ENCODE results near the gene CCDC158.

The CCDC158 gene

GRCh38 chr4:76276813-76277212 is 144.1 kb downstream of the CCDC158 start:
- DNase-seq: no peak

GRCh38 chr4:76275486-76276124 is 145.3 kb downstream of the CCDC158 start:
- no peak for DNase-seq

- DNase-seq: no peak
Measured at GRCh38 chr4:76272999-76273398, 147.9 kb downstream of the CCDC158 start.

GRCh38 chr4:76272582-76272981 is 148.4 kb downstream of the CCDC158 start:
- DNase-seq: no peak

- DNase-seq: no peak
Measured at GRCh38 chr4:76272073-76272472, 148.9 kb downstream of the CCDC158 start.

GRCh38 chr4:76271248-76271647 is 149.7 kb downstream of the CCDC158 start:
- no peak for DNase-seq

GRCh38 chr4:76270244-76271175 is 150.4 kb downstream of the CCDC158 start:
- no peak for DNase-seq

- no peak for DNase-seq
Measured at GRCh38 chr4:76267811-76268210, 153.1 kb downstream of the CCDC158 start.

- no peak for DNase-seq
Measured at GRCh38 chr4:76266627-76267026, 154.3 kb downstream of the CCDC158 start.

GRCh38 chr4:76265631-76266218 is 155.2 kb downstream of the CCDC158 start:
- DNase-seq: no peak

Measured in kidney glomerular epithelial cell (primary cell).